ENCODE data around the gene CALD1.

DNA sequence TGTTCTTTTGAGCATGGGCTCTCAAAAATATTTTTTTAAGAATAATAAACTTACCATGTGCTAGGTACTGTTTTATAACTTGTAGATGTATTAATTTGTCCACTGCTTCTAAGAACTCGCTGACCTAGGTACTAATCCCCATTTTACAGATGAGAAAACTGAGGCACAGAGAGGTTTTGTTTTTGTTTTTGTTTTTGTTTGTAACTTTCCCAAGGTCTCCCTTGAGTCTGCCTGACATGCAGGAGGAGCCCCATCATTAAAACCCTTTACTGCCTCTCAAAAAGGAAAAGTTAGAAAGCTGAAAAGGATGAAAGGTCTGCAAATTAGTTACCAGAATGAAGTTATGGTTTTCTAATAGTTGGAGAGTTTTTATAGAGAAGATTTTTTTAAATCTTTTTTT is 168.4 kb downstream of the CALD1 start:
- TF ChIP-seq POLR2A (IDR thresholded peaks at IDR 0.05) = no peak
- TF ChIP-seq, protein P1, sequence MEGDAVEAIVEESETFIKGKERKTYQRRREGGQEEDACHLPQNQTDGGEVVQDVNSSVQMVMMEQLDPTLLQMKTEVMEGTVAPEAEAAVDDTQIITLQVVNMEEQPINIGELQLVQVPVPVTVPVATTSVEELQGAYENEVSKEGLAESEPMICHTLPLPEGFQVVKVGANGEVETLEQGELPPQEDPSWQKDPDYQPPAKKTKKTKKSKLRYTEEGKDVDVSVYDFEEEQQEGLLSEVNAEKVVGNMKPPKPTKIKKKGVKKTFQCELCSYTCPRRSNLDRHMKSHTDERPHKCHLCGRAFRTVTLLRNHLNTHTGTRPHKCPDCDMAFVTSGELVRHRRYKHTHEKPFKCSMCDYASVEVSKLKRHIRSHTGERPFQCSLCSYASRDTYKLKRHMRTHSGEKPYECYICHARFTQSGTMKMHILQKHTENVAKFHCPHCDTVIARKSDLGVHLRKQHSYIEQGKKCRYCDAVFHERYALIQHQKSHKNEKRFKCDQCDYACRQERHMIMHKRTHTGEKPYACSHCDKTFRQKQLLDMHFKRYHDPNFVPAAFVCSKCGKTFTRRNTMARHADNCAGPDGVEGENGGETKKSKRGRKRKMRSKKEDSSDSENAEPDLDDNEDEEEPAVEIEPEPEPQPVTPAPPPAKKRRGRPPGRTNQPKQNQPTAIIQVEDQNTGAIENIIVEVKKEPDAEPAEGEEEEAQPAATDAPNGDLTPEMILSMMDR (IDR thresholded peaks at IDR 0.05) = no peak
